Kidney (tissue), 14 donors: Measurements from ENCODE around the gene IGFBP6. TPM values are rescaled to one million over a fixed set of nuclear protein-coding genes. Genes with fewer than 3 reads are reported as not detected.
A peak's percentile ranks its signal among the peaks of the same experiment; 100 is the strongest.

Experiments used
- DNase-seq, 5 donors: peaks; one replicate each; pipeline ENCODE4 v3.0.0-alpha.2; 2013 to 2020
- FAIRE-seq: peaks from 2 replicates; lab custom pipeline; 2012; peaks lifted over from hg19 to GRCh38; lab: Jason Lieb, UNC
- H3K27ac ChIP-seq, 2 donors: one replicate each; pipeline ENCODE4 v1.7.0; 2013; ENCODE audit warnings: low read depth in 2 of 2, low read length in 2 of 2, inconsistent platforms in 1 of 2
- H3K27me3 ChIP-seq: one replicate; pipeline ENCODE4 v1.7.1; 2013; ENCODE audit warnings: low read length, inconsistent platforms; ENCODE audit not compliant: control insufficient read depth, insufficient read depth
- H3K36me3 ChIP-seq, 3 donors: one replicate each; pipeline versions ENCODE4 v1.7.0 to v1.7.1; 2013; ENCODE audit warnings: low read length in 3 of 3, control low read depth in 1 of 3, inconsistent platforms in 1 of 3; ENCODE audit not compliant: insufficient read depth in 3 of 3, control insufficient read depth in 2 of 3
- H3K4me1 ChIP-seq, 3 donors: one replicate each; pipeline versions ENCODE4 v1.7.0 to v1.7.1; 2013; ENCODE audit warnings: low read length in 3 of 3, inconsistent platforms in 1 of 3, low read depth in 1 of 3; ENCODE audit not compliant: control insufficient read depth in 2 of 3, insufficient read depth in 2 of 3
- H3K4me3 ChIP-seq, 3 donors: one replicate each; pipeline versions ENCODE4 v1.7.0 to v1.8.1; 2013; ENCODE audit warnings: low read length in 3 of 3, control low read depth in 1 of 3, inconsistent platforms in 1 of 3
- H3K9ac ChIP-seq, 3 donors: one replicate each; pipeline versions ENCODE4 v1.7.0 to v1.7.1; 2013; ENCODE audit warnings: low read length in 3 of 3, control low read depth in 1 of 3, inconsistent platforms in 1 of 3
- H3K9me3 ChIP-seq, 3 donors: one replicate each; pipeline versions ENCODE4 v1.7.0 to v1.7.1; 2013; ENCODE audit warnings: low read length in 3 of 3, control low read depth in 1 of 3, inconsistent platforms in 1 of 3; ENCODE audit not compliant: control insufficient read depth in 2 of 3, insufficient read depth in 1 of 3
- CTCF ChIP-seq: IDR thresholded peaks from 3 replicates; pipeline ENCODE4 v1.5.1; 2012; ENCODE audit warnings: mild to moderate bottlenecking, moderate library complexity, borderline replicate concordance; ENCODE audit not compliant: insufficient read depth; ENCODE audit errors: extremely low read depth
- intact Hi-C: fragments of 100-400 bp; cut with DNase I; formaldehyde crosslinking; loops from one replicate; pipeline ENCODE4 v1.11.1; 2022
- polyA plus RNA-seq: library from polyadenylated mRNA; stranded (reverse); fragments of 350-450 nt; fragmentation: Illumina TruSeq; extraction: RNeasy Lipid Tissue Mini Kit (QIAGEN cat#74804); gene quantifications from one replicate; pipeline ENCODE4 v1.2.3, GENCODE V29; 2014; ENCODE audit warnings: low read depth, low replicate concordance; ENCODE audit not compliant: insufficient read depth
- total RNA-seq: library from RNA; stranded (reverse); fragmentation: NEBNext Ultra II Directional; extraction: Animal tissue kit (Norgen Biotek cat#: 25700); gene quantifications from one replicate; pipeline ENCODE4 v1.2.1, GENCODE V29; 2021
- donor health status: control.
- donor health status: control.
- donor health status: control.
- donor health status: control.
- donor health status: control.
- donor health status: DM: yes; HTN: yes; CAD: no.
- donor health status: Normal renal cell carcinoma (clear cell type).

The IGFBP6 gene
- total and polyA plus RNA-seq, 2 donors from 2014 or later = 57.3 to 203 TPM

- peak overlapping the region; percentile 27 to 97 (median 30) for H3K9ac ChIP-seq
- intact Hi-C loops = no loop called here
- no peaks in the 10 kb centered on the region for H3K9me3 ChIP-seq
- DNase-seq = peak; percentile 82 to 95 (median 90)
- peaks cover 16 to 81% (median 70%) of the 10 kb centered on the region in 3 donors for H3K4me1 ChIP-seq
- peaks cover 0 to 7% (median 3%) of the 10 kb centered on the region in 3 donors for H3K36me3 ChIP-seq
- TF ChIP-seq CTCF = no peak
- FAIRE-seq = no peak
- peak overlapping the region; percentile 99 for H3K27ac ChIP-seq
- H3K4me3 ChIP-seq = peak overlapping the region; percentile 57 to 84 (median 59)
- no peaks in the 10 kb centered on the region for H3K27me3 ChIP-seq
Measured at GRCh38 chr12:53048780-53049401, 48.6 kb upstream of the IGFBP6 start.

- intact Hi-C loops = no loop called here
- no peaks in the 10 kb centered on the region for H3K27me3 ChIP-seq
- no peak for FAIRE-seq
Measured at GRCh38 chr12:53049571-53050318, 47.7 kb upstream of the IGFBP6 start, which contains the start of gene TNS2. TNS2 (plus strand) TSS chr12:53050065; CDS start chr12:53050186, 121 bp downstream.

GRCh38 chr12:53050426-53051057, 46.9 kb upstream of the IGFBP6 start:
- Histone ChIP-seq H3K36me3 (peaks cover 0 to 12% (median 3%) of the 10 kb centered on the region in 3 donors), H3K4me1 (peaks cover 16 to 78% (median 62%) of the 10 kb centered on the region in 3 donors), H3K4me3 (peak overlapping the region; percentile 61 to 84 (median 79)), H3K9ac (peak overlapping the region; percentile 53 to 97 (median 93)), H3K9me3 (no peaks in the 10 kb centered on the region), H3K27ac (peak overlapping the region; percentile 99), H3K27me3 (no peaks in the 10 kb centered on the region)
- DNase-seq (no peak), FAIRE-seq (no peak)
- TF ChIP-seq CTCF = no peak
- intact Hi-C loops = no loop called here

More at GRCh38 chr12:53049571-53050318, 47.7 kb upstream of the IGFBP6 start, which contains the start of gene TNS2:
- Histone ChIP-seq H3K36me3 (peaks cover 0 to 7% (median 3%) of the 10 kb centered on the region in 3 donors), H3K27ac (peak within 1 kb of the TSS; percentile 99), H3K4me1 (peaks cover 16 to 77% (median 68%) of the 10 kb centered on the region in 3 donors), H3K4me3 (peak within 1 kb of the TSS; percentile 61 to 84 (median 79)), H3K9ac (peak within 1 kb of the TSS; percentile 53 to 97 (median 93)), H3K9me3 (no peaks in the 10 kb centered on the region)
- no peak for TF ChIP-seq CTCF
- peak; percentile 85 to 95 (median 87) for DNase-seq
